ENCODE measurements around the gene NCAM2.
"Not testable (repeated sequence)": the region's sequence is repeated elsewhere in the genome, so short reads cannot be mapped to it uniquely, and the experiment has no call there.

The NCAM2 gene

DNA sequence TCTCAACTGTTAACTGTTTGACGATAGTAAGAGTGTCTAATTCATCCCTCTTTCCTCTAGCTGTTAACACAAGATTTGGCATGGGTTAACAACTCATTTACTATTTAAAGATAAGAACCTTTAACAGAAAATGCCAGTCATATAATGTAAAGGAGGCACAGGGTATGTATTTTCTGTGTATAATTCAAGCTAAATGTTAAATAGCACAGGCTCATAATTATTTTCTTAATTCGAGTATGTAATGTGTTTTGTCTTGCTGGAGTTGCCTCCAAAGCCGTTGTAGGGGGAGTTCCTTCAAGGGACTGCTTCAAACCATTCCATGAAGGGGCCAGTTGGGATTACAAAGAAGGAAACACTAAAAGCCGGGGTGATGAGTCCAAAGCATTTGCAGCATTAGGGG, 111.5 kb downstream of the NCAM2 start:
- no peaks in the 10 kb centered on the region for H3K9me3 ChIP-seq (ENCODE audit: control insufficient read depth, low read depth, low read length)
- no peak overlapping the region for H3K27ac ChIP-seq (ENCODE audit: low read length)
- no peaks in the 10 kb centered on the region for H3K27me3 ChIP-seq (ENCODE audit: control insufficient read depth, insufficient read depth, low read length)
- no peaks in the 10 kb centered on the region for H3K36me3 ChIP-seq (ENCODE audit: control insufficient read depth, low read depth, low read length)
- peaks cover 3% of the 10 kb centered on the region for H3K4me1 ChIP-seq (ENCODE audit: control insufficient read depth, low read depth, low read length)
- H3K9ac ChIP-seq (ENCODE audit: low read length): no peak overlapping the region
- H3K4me3 ChIP-seq (ENCODE audit: low read length): no peak overlapping the region

DNA sequence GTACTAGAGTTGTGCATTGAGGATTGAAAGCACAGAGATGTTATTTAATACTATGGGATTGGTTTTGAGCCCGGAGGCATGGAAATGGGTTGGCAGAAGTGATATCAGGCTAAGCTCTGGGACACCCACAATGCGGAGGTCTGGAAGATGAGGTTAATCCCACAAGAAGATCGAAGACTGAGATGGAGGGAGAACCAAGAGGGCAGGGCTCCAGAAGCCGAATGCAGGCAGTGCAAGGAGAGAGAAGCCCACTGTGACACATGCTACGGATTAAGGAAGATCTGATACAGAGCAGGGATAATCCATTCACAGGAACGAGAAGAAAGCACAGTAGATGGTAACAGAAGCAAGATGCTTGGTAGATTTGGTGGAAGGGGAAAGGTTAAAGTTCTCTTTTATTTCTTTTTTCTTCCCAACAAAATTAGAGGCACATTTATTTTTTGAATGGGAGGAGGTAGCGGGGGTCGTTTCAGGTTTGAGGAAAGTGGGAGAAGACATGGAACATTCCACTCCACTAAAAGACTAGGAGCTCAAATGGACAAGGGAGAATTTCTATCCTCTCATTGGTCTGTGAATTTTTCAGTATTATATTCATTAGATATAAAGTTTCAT, 113.2 kb downstream of the NCAM2 start:
- Histone ChIP-seq H3K9ac (ENCODE audit: low read length) (no peak overlapping the region), H3K36me3 (ENCODE audit: control insufficient read depth, low read depth, low read length) (no peaks in the 10 kb centered on the region), H3K4me3 (ENCODE audit: low read length) (no peak overlapping the region), H3K4me1 (ENCODE audit: control insufficient read depth, low read depth, low read length) (no peaks in the 10 kb centered on the region), H3K9me3 (ENCODE audit: control insufficient read depth, low read depth, low read length) (no peaks in the 10 kb centered on the region), H3K27ac (ENCODE audit: low read length) (no peak overlapping the region), H3K27me3 (ENCODE audit: control insufficient read depth, insufficient read depth, low read length) (no peaks in the 10 kb centered on the region)

DNA sequence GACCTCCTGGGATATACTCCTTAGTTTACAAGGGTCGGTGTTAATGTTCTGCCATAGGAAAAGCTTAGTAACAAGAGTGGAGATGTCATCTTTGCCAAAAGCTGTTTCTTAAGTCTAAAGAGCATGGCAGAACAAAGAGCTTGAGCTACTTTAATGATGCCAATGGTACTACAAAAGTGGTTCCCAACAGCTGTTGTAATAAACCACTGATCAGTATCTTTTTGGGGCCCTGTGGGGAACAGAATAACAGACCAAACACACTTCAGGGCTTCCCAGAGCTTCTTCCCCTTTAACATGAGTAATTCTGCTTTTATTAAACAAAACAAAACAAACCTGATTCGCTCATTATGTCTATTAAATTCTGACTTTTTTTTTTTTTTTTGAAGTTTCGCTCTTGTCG, 116.3 kb downstream of the NCAM2 start:
- H3K9me3 ChIP-seq (ENCODE audit: control insufficient read depth, low read depth, low read length): no peaks in the 10 kb centered on the region
- no peaks in the 10 kb centered on the region for H3K4me1 ChIP-seq (ENCODE audit: control insufficient read depth, low read depth, low read length)
- H3K9ac ChIP-seq (ENCODE audit: low read length): no peak overlapping the region
- H3K27ac ChIP-seq (ENCODE audit: low read length): no peak overlapping the region
- H3K4me3 ChIP-seq (ENCODE audit: low read length): no peak overlapping the region
- H3K27me3 ChIP-seq (ENCODE audit: control insufficient read depth, insufficient read depth, low read length): no peaks in the 10 kb centered on the region
- no peaks in the 10 kb centered on the region for H3K36me3 ChIP-seq (ENCODE audit: control insufficient read depth, low read depth, low read length)

DNA sequence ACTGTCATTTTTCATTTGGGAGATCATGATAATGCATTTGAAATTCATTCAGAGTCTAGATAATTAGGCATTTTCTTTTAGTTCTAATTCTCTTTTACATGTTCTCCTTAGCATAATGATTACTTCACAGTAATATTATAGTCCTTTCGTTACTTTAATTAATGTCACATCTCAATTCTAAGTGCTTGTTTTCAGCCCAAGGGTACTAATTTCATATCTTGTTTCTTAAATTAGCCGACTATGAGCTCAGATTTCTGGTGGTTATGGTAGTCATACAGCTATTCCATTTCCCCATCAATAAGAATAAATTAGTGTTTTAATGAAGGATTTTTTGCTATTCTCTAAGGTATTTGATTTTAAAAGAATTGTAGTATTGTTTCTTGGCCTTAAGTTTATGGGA, 120.9 kb downstream of the NCAM2 start:
- Histone ChIP-seq H3K9ac (ENCODE audit: low read length) (no peak overlapping the region), H3K4me1 (ENCODE audit: control insufficient read depth, low read depth, low read length) (no peaks in the 10 kb centered on the region), H3K36me3 (ENCODE audit: control insufficient read depth, low read depth, low read length) (no peaks in the 10 kb centered on the region), H3K27me3 (ENCODE audit: control insufficient read depth, insufficient read depth, low read length) (no peaks in the 10 kb centered on the region), H3K27ac (ENCODE audit: low read length) (no peak overlapping the region), H3K4me3 (ENCODE audit: low read length) (no peak overlapping the region), H3K9me3 (ENCODE audit: control insufficient read depth, low read depth, low read length) (no peaks in the 10 kb centered on the region)

DNA sequence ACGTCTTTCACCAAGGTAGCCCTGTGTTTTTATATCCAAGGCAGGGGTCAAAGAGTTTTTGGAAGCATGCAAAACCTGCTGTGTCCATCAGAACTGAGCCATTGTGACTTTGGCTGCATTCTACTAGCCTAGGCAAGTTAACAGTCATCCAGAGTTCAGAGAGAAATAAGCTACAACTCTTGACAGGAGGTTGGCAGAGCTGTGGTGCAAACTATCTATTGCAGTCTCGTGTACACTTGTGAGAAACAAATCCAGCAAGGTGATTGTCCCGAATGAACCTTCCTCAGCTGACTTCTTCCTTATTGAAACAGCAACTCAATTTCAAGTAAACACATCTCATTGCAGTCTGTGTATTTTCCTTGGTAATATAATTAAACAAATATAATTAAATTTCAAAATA, 124.5 kb downstream of the NCAM2 start:
- no peaks in the 10 kb centered on the region for H3K36me3 ChIP-seq (ENCODE audit: control insufficient read depth, low read depth, low read length)
- no peaks in the 10 kb centered on the region for H3K9me3 ChIP-seq (ENCODE audit: control insufficient read depth, low read depth, low read length)
- H3K27ac ChIP-seq (ENCODE audit: low read length): no peak overlapping the region
- no peak overlapping the region for H3K4me3 ChIP-seq (ENCODE audit: low read length)
- H3K9ac ChIP-seq (ENCODE audit: low read length): no peak overlapping the region
- H3K4me1 ChIP-seq (ENCODE audit: control insufficient read depth, low read depth, low read length): no peaks in the 10 kb centered on the region
- no peaks in the 10 kb centered on the region for H3K27me3 ChIP-seq (ENCODE audit: control insufficient read depth, insufficient read depth, low read length)

DNA sequence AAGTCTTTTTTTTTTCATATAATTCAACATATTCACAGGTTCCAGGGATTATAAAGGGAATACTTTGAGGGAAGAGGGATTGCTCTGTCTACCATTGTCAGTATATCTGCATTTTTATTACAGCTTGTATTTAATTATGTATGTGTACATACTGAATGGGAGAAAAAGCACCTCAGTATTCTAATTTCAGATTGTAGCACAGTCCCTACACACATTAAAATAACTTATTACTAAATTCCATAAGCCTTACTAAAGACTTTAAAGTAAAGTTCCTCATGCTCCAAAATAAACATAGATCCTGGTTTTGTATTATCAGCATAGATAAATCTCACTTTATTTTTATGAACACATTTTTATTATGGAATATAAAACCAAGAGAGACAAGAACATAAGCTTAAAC, 134.2 kb downstream of the NCAM2 start:
- Histone ChIP-seq H3K4me1 (ENCODE audit: control insufficient read depth, low read depth, low read length) (no peaks in the 10 kb centered on the region), H3K4me3 (ENCODE audit: low read length) (no peak overlapping the region), H3K9ac (ENCODE audit: low read length) (no peak overlapping the region), H3K27me3 (ENCODE audit: control insufficient read depth, insufficient read depth, low read length) (no peaks in the 10 kb centered on the region), H3K27ac (ENCODE audit: low read length) (no peak overlapping the region), H3K36me3 (ENCODE audit: control insufficient read depth, low read depth, low read length) (no peaks in the 10 kb centered on the region), H3K9me3 (ENCODE audit: control insufficient read depth, low read depth, low read length) (no peaks in the 10 kb centered on the region)

DNA sequence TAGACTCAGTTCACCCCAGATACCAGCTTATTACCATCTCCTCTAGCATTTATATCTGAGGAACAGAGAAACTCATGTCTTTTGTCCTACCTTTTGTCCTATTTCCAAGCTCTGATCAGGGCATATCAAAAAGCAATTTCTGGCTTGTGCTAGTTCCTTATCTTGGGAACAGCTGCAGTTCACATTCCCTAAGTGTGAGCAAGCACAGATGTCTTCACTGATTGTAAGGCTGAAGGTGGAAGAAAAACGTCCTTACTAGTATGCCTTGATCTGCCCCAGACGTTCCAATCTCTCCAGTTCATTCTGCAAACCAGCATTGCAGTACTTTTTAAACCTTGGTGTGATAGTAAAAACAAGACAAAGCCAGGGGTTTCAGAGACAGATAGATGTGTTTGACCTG, 139.8 kb downstream of the NCAM2 start:
- no peaks in the 10 kb centered on the region for H3K27me3 ChIP-seq (ENCODE audit: control insufficient read depth, insufficient read depth, low read length)
- no peak overlapping the region for H3K9ac ChIP-seq (ENCODE audit: low read length)
- H3K9me3 ChIP-seq (ENCODE audit: control insufficient read depth, low read depth, low read length): no peaks in the 10 kb centered on the region
- no peak overlapping the region for H3K4me3 ChIP-seq (ENCODE audit: low read length)
- H3K36me3 ChIP-seq (ENCODE audit: control insufficient read depth, low read depth, low read length): no peaks in the 10 kb centered on the region
- no peak overlapping the region for H3K27ac ChIP-seq (ENCODE audit: low read length)
- no peaks in the 10 kb centered on the region for H3K4me1 ChIP-seq (ENCODE audit: control insufficient read depth, low read depth, low read length)

DNA sequence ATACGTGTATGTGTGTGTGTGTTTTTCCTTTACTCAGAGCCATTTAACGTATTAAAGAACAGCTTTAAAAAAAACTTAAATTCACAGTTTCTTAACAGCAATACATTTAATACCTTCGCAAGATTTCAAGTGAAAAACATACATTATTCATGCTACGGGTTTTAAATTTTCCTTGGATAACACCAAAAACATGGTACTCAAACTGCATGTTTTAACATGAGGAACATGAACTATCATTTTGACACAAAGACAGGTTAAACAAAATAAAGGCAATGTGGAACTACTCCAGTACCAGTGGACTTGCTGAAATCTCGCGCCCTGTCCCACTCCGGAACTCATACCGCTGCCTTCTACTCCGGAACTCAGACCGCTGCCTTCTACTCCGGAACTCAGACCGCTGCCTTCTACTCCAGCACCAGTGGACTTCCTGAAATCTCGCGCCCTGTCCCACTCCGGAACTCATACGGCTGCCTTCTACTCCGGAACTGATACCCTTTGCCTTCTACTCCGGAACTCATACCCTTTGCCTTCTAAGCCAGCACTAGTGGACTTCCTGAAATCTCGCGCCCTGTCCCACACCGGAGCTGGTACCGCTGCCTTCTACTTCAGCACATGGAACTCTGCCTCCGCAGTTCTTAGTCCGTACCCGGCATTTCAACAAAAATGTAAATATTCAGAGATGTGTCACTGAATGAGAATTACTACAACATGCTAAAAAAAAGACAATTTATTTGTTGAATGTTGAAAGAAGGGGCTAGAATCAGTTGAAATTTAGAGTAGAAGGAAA, 148.6 kb downstream of the NCAM2 start:
- Histone ChIP-seq H3K4me3 (ENCODE audit: low read length) (no peak overlapping the region), H3K27me3 (ENCODE audit: control insufficient read depth, insufficient read depth, low read length) (no peaks in the 10 kb centered on the region), H3K36me3 (ENCODE audit: control insufficient read depth, low read depth, low read length) (no peaks in the 10 kb centered on the region), H3K9ac (ENCODE audit: low read length) (no peak overlapping the region), H3K9me3 (ENCODE audit: control insufficient read depth, low read depth, low read length) (no peaks in the 10 kb centered on the region), H3K4me1 (ENCODE audit: control insufficient read depth, low read depth, low read length) (peaks cover 3% of the 10 kb centered on the region), H3K27ac (ENCODE audit: low read length) (no peak overlapping the region)

DNA sequence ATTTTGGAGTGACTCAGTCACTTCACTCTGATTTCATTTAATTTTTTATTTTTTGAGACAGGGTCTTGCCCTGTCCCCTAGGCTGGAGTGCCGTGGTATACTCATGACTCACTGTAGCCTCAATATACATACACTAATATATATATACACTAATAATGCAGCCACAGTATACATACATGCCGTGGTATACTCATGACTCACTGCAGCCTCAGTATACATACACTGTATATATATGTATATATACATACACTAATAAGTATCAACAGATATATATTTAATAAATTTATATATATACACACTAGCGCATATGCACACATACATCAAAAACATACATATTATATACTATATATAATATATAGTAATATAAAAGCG, 149.2 kb downstream of the NCAM2 start:
- H3K27me3 ChIP-seq (ENCODE audit: control insufficient read depth, insufficient read depth, low read length): no peaks in the 10 kb centered on the region
- H3K36me3 ChIP-seq (ENCODE audit: control insufficient read depth, low read depth, low read length): no peaks in the 10 kb centered on the region
- H3K4me1 ChIP-seq (ENCODE audit: control insufficient read depth, low read depth, low read length): peaks cover 3% of the 10 kb centered on the region
- no peak overlapping the region for H3K9ac ChIP-seq (ENCODE audit: low read length)
- H3K27ac ChIP-seq (ENCODE audit: low read length): no peak overlapping the region
- no peak overlapping the region for H3K4me3 ChIP-seq (ENCODE audit: low read length)
- no peaks in the 10 kb centered on the region for H3K9me3 ChIP-seq (ENCODE audit: control insufficient read depth, low read depth, low read length)

DNA sequence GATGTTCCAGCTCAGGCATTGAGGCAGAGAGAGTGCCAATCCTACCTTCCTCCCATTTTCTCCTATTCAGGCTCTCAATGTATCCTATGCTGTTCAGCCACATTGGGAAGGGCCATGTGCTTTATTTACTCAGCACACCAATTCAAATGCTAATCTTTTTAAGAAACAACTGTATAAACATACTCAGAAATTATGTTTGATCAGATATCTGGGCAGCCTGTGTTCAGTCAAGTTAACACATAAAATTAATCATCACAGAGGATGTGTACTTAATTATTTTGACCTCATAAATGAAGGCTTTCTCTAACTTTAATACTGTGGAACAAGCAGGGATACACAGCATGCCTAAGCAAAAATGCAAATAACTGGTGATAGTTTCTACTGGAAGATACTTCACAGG, 149.8 kb downstream of the NCAM2 start:
- Histone ChIP-seq H3K4me3 (ENCODE audit: low read length) (no peak overlapping the region), H3K9me3 (ENCODE audit: control insufficient read depth, low read depth, low read length) (no peaks in the 10 kb centered on the region), H3K36me3 (ENCODE audit: control insufficient read depth, low read depth, low read length) (no peaks in the 10 kb centered on the region), H3K4me1 (ENCODE audit: control insufficient read depth, low read depth, low read length) (peaks cover 3% of the 10 kb centered on the region), H3K27me3 (ENCODE audit: control insufficient read depth, insufficient read depth, low read length) (no peaks in the 10 kb centered on the region), H3K9ac (ENCODE audit: low read length) (no peak overlapping the region), H3K27ac (ENCODE audit: low read length) (no peak overlapping the region)

DNA sequence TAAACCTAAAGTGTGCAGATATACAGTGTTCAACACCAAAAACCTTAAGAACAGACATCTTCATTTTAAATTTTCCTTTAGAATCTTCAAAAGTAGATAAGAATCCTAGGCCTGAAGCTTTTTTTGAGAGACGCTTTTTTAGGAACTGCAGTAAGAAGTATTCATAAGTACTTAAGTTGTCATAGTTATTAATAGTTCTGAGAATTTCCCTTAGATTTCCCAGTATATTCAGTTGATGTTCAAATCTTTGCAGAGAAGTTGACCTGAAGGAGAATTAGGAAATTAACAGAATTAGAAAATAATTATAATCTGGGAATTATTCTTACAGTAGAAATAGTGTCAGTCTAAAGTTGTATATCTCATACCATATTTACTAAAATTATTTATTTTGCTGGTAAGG, 150.3 kb downstream of the NCAM2 start:
- H3K27ac ChIP-seq (ENCODE audit: low read length): no peak overlapping the region
- no peaks in the 10 kb centered on the region for H3K9me3 ChIP-seq (ENCODE audit: control insufficient read depth, low read depth, low read length)
- H3K27me3 ChIP-seq (ENCODE audit: control insufficient read depth, insufficient read depth, low read length): no peaks in the 10 kb centered on the region
- no peak overlapping the region for H3K4me3 ChIP-seq (ENCODE audit: low read length)
- H3K9ac ChIP-seq (ENCODE audit: low read length): no peak overlapping the region
- no peaks in the 10 kb centered on the region for H3K36me3 ChIP-seq (ENCODE audit: control insufficient read depth, low read depth, low read length)
- peaks cover 3% of the 10 kb centered on the region for H3K4me1 ChIP-seq (ENCODE audit: control insufficient read depth, low read depth, low read length)

DNA sequence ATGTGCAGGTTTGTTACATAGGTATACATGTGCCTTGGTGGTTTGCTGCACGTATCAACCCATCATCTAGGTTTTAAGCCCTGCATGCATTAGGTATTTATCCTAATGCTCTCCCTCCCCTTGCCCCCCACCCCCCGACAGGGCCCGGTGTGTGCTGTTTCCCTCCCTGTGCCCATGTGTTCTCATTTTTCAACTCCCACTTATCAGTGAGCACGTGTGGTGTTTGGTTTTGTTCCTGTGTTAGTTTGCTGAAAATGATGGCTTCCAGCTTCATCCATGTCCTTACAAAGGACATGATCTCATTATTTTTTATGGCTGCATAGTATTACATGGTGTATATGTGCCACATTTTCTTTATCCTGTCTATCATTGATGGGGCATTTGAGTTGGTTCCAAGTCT, 151.2 kb downstream of the NCAM2 start:
- H3K9me3 ChIP-seq (ENCODE audit: control insufficient read depth, low read depth, low read length); H3K9ac ChIP-seq (ENCODE audit: low read length); H3K27me3 ChIP-seq (ENCODE audit: control insufficient read depth, insufficient read depth, low read length); H3K4me3 ChIP-seq (ENCODE audit: low read length); H3K27ac ChIP-seq (ENCODE audit: low read length); H3K36me3 ChIP-seq (ENCODE audit: control insufficient read depth, low read depth, low read length); H3K4me1 ChIP-seq (ENCODE audit: control insufficient read depth, low read depth, low read length): not testable (repeated sequence)
